Right lung (tissue), 5 donors: Measurements from ENCODE around the gene CFAP206. TPM values are rescaled to one million over a fixed set of nuclear protein-coding genes. Genes with fewer than 3 reads are reported as not detected.

ENCODE experiments used
- polyA plus RNA-seq, 5 donors: library from polyadenylated mRNA; unstranded; fragments of 120-200 nt; gene quantifications; one replicate each; pipeline versions ENCODE4 v1.2.1 to v1.2.3, GENCODE V29; 2013; ENCODE audit warnings: inconsistent platforms in 1 of 5, low replicate concordance in 1 of 5; ENCODE audit not compliant: insufficient read length in 5 of 5, insufficient read depth in 1 of 5

CFAP206 gene
- polyA plus RNA-seq, 5 donors: 1.2 to 4.2 (median 2.4) TPM

Other genes starting within 250 kb of the CFAP206 start
- gene SMIM8, start 85.4 kb upstream of the CFAP206 start, polyA plus RNA-seq: 10 to 100 TPM; 19.5 to 33.0 (median 24.3) TPM
- 1 to 10 TPM in 2 of 5 donors, under 1 TPM in 3; 0.18 to 2.3 (median 0.83) TPM for gene GJB7, start 78.7 kb upstream of the CFAP206 start, polyA plus RNA-seq
- gene C6orf163, start 63.2 kb upstream of the CFAP206 start, polyA plus RNA-seq: 10 to 100 TPM in 1 of 5 donors, 1 to 10 TPM in 4; 5.7 to 10.8 (median 6.3) TPM
- gene SLC35A1, start 65.0 kb downstream of the CFAP206 start, polyA plus RNA-seq: 10 to 100 TPM; 48.1 to 68.0 (median 63.3) TPM
- gene RARS2, start 182.0 kb downstream of the CFAP206 start, polyA plus RNA-seq: 10 to 100 TPM; 60.4 to 80.8 (median 69.5) TPM
- gene ORC3, start 182.2 kb downstream of the CFAP206 start, polyA plus RNA-seq: 10 to 100 TPM; 28.1 to 51.4 (median 43.1) TPM